Ovary (tissue), 9 donors: Measurements from ENCODE around the gene OCIAD2. TPM values are rescaled to one million over a fixed set of nuclear protein-coding genes. Genes with fewer than 3 reads are reported as not detected.

ENCODE experiments used
- DNase-seq, 5 donors: peaks; one replicate each; pipeline ENCODE4 v3.0.0-alpha.2; 2019 to 2020
- H3K27ac ChIP-seq, 2 donors: fragments of 200-600 bp; one replicate each; pipeline versions ENCODE4 v1.5.1 to v1.8.0; 2019 to 2022
- H3K27me3 ChIP-seq: fragments of 200-600 bp; one replicate; pipeline ENCODE4 v1.8.0; 2022
- H3K36me3 ChIP-seq: fragments of 200-600 bp; sonication (generic); one replicate; pipeline ENCODE4 v1.5.1; 2019
- H3K4me1 ChIP-seq: one replicate; pipeline ENCODE4 v1.8.1; 2013; ENCODE audit warnings: mild to moderate bottlenecking, moderate library complexity; ENCODE audit not compliant: insufficient read depth
- H3K4me3 ChIP-seq: fragments of 200-600 bp; sonication (generic); one replicate; pipeline ENCODE4 v1.5.1; 2017
- H3K9me3 ChIP-seq, 2 donors: fragments of 200-600 bp in 1 of 2; sonication (generic) in 1 of 2; one replicate each; pipeline versions ENCODE4 v1.5.1 to v1.8.1; 2013 to 2019; ENCODE audit warnings: mild to moderate bottlenecking in 1 of 2, moderate library complexity in 1 of 2
- CTCF ChIP-seq, 3 donors: fragments of 450-650 bp in 2 of 3; fragments of 200-600 bp in 1 of 3; IDR thresholded peaks; one replicate each; pipeline versions ENCODE4 v1.5.1 to v1.8.0; 2016 to 2022; ENCODE audit warnings: antibody characterized with exemption in 3 of 3, mild to moderate bottlenecking in 1 of 3
- EP300 ChIP-seq: sonication (generic); formaldehyde crosslinking; IDR thresholded peaks from one replicate; pipeline ENCODE4 v1.6.1; 2017; ENCODE audit warnings: antibody characterized with exemption
- POLR2A ChIP-seq: fragments of 450-650 bp; IDR thresholded peaks from one replicate; pipeline ENCODE4 v1.6.1; 2017; ENCODE audit warnings: antibody characterized with exemption, mild to moderate bottlenecking, moderate library complexity
- WGBS, 3 donors: extraction: QIAGEN DNeasy Blood & Tissue Kit in 1 of 3; methylation state at CpG; one replicate each; pipeline versions ENCODE4 v1.1.5 to v1.1.7; 2013 to 2017; 5-methylcytosine and 5-hydroxymethylcytosine counted together
- intact Hi-C, 4 donors: fragments of 100-400 bp; cut with DNase I; formaldehyde crosslinking; loops; one replicate each; pipeline versions ENCODE4 v1.11.0 to v1.15.1; 2022 to 2023
- polyA plus RNA-seq, 2 donors: library from polyadenylated mRNA; stranded (reverse); fragments of 200-250 nt in 1 of 2; fragments of 350-450 nt in 1 of 2; fragmentation: Illumina TruSeq in 1 of 2; extraction: RNeasy Lipid Tissue Mini Kit (QIAGEN cat#74804) in 1 of 2; gene quantifications; one replicate each; pipeline ENCODE4 v1.2.3, GENCODE V29; 2013 to 2014
- total RNA-seq, 7 donors: library from RNA; depleted of rRNA in 2 of 7; stranded (reverse); fragments of >200 nt in 2 of 7; fragmentation: NEBNext Ultra II Directional in 3 of 7; extraction: Animal tissue kit (Norgen Biotek cat#: 25700) in 3 of 7; gene quantifications; one replicate each; pipeline versions ENCODE4 v1.1.0 to v1.2.4, GENCODE V29; 2016 to 2023
- donor health status: DM: no; HTN: no; CAD: no; lungs with moderate emphysema.
- donor health status: DM: no; HTN: no; CAD: no.
- donor health status: Bipolar disorder and iron deficiency.
- donor health status: DM: yes; HTN: yes; CAD: no.
- donor health status: DM: no; HTN: no; CAD: no.
- donor health status: DM: yes; HTN: yes; CAD: no.

Gene OCIAD2
- total and polyA plus RNA-seq, 9 donors: 2.1 to 20.4 (median 11.3) TPM

- intact Hi-C loops: loop anchor here in 1 of 4 donors (2.0 kb wide), 1 partner anchor 67 kb away; no protein-coding TSS in a partner anchor
- no peaks in the 10 kb centered on the region for H3K36me3 ChIP-seq
- 95 to 100% (median 96%) methylated on average over 1 of the region's 1 CpG for WGBS, 3 donors
- DNase-seq: no peak
- no peaks in the 10 kb centered on the region for H3K9me3 ChIP-seq
- H3K27me3 ChIP-seq: no peaks in the 10 kb centered on the region
- TF ChIP-seq EP300: no peak
- no peak for TF ChIP-seq POLR2A
- no peak for TF ChIP-seq CTCF (IDR thresholded peaks at IDR 0.05)
- H3K4me1 ChIP-seq: no peaks in the 10 kb centered on the region
- no peak overlapping the region for H3K4me3 ChIP-seq
- no peak overlapping the region for H3K27ac ChIP-seq
Observed at GRCh38 chr4:48947731-48948130, 41.2 kb upstream of the OCIAD2 start.

GRCh38 chr4:48945981-48946380 is 39.4 kb upstream of the OCIAD2 start:
- no peak for DNase-seq
- intact Hi-C loops: loop anchor here in 1 of 4 donors (2.0 kb wide), 1 partner anchor 65 kb away; no protein-coding TSS in a partner anchor
- Histone ChIP-seq H3K4me1 (no peaks in the 10 kb centered on the region), H3K27ac (no peak overlapping the region), H3K36me3 (no peaks in the 10 kb centered on the region), H3K9me3 (no peaks in the 10 kb centered on the region), H3K4me3 (no peak overlapping the region), H3K27me3 (no peaks in the 10 kb centered on the region)
- 47 to 71% (median 50%) methylated on average over 2 of the region's 2 CpGs for WGBS, 3 donors
- no peak for TF ChIP-seq CTCF (IDR thresholded peaks at IDR 0.05)
- no peak for TF ChIP-seq EP300
- no peak for TF ChIP-seq POLR2A

- Histone ChIP-seq H3K4me1 (no peaks in the 10 kb centered on the region), H3K36me3 (no peaks in the 10 kb centered on the region), H3K27me3 (no peaks in the 10 kb centered on the region), H3K4me3 (no peak overlapping the region), H3K9me3 (no peaks in the 10 kb centered on the region), H3K27ac (no peak overlapping the region)
- TF ChIP-seq EP300 (no peak), CTCF (IDR thresholded peaks at IDR 0.05) (no peak), POLR2A (no peak)
- WGBS, 3 donors: 69 to 70% (median 69%) methylated on average over 6 of the region's 6 CpGs
- no peak for DNase-seq
- intact Hi-C loops: no loop called here
Observed at GRCh38 chr4:48944756-48945241, 38.2 kb upstream of the OCIAD2 start.

GRCh38 chr4:48944252-48944651 is 37.7 kb upstream of the OCIAD2 start:
- H3K27ac ChIP-seq: no peak overlapping the region
- no peaks in the 10 kb centered on the region for H3K36me3 ChIP-seq
- H3K27me3 ChIP-seq: no peaks in the 10 kb centered on the region
- intact Hi-C loops: no loop called here
- no peak overlapping the region for H3K4me3 ChIP-seq
- no peak for DNase-seq
- WGBS, 3 donors: 78 to 83% (median 80%) methylated on average over 8 of the region's 8 CpGs
- no peaks in the 10 kb centered on the region for H3K4me1 ChIP-seq
- H3K9me3 ChIP-seq: no peaks in the 10 kb centered on the region
- TF ChIP-seq POLR2A (no peak), EP300 (no peak), CTCF (IDR thresholded peaks at IDR 0.05) (no peak)
